Neural progenitor cell (in vitro differentiated cells): Measurements from ENCODE around the gene ATP8A1.

ENCODE experiments used
- EZH2 ChIP-seq: fragments of 200-600 bp; sonication (generic); IDR thresholded peaks from 2 replicates; pipeline ENCODE4 v1.6.1; 2017; ENCODE audit warnings: antibody characterized with exemption, mild to moderate bottlenecking, moderate library complexity
- TF ChIP-seq, protein P1 (sequence below): fragments of 200-600 bp; sonication (generic); IDR thresholded peaks from 2 replicates; pipeline ENCODE4 v1.5.1; 2017; ENCODE audit warnings: antibody characterized with exemption, mild to moderate bottlenecking

DNA sequence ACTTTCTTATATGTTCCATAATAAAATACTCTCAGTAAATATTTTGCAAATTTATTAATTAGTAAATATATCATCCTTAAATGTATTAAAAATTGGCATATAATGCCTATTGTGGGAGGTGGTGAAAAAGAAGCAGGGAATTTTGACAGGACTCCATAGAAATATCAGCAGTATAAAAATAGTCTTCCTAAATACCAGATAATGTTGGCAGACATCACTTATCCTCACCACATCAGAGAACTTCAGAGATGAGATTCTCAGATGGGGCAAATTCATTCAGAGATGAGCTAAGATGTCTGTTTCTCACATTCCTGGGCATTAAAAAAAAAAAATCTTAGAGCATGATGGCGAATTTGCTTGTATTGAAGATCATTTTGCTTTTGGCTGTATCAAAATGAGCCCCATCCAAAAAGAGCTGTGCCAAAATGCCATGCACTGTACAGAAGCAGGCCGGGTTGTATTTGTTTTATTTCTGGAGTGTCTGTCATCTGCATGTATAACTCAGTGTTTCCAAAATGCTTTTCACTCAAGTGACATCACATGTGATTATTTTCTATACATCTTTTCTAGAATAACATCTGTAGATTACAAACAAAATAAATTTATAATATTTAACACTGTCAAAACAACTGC lies 41.7 kb downstream of the ATP8A1 start:
- TF ChIP-seq, protein P1, sequence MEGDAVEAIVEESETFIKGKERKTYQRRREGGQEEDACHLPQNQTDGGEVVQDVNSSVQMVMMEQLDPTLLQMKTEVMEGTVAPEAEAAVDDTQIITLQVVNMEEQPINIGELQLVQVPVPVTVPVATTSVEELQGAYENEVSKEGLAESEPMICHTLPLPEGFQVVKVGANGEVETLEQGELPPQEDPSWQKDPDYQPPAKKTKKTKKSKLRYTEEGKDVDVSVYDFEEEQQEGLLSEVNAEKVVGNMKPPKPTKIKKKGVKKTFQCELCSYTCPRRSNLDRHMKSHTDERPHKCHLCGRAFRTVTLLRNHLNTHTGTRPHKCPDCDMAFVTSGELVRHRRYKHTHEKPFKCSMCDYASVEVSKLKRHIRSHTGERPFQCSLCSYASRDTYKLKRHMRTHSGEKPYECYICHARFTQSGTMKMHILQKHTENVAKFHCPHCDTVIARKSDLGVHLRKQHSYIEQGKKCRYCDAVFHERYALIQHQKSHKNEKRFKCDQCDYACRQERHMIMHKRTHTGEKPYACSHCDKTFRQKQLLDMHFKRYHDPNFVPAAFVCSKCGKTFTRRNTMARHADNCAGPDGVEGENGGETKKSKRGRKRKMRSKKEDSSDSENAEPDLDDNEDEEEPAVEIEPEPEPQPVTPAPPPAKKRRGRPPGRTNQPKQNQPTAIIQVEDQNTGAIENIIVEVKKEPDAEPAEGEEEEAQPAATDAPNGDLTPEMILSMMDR, result no peak
- TF ChIP-seq EZH2, result no peak
